ENCODE measurements around the gene MAP3K20.

Gene MAP3K20

GRCh38 chr2:173059971-173060461 is 15.6 kb upstream of the MAP3K20 start:
- TF ChIP-seq POLR2AphosphoS5 (IDR thresholded peaks at IDR 0.05; ENCODE audit: low read depth, low read length) (no peak), FOXP2 (optimal IDR thresholded peaks at IDR 0.05; ENCODE audit: borderline replicate concordance, extremely low read depth, extremely low read length, insufficient read depth) (no peak), TAF1 (IDR thresholded peaks at IDR 0.05; ENCODE audit: borderline replicate concordance, insufficient read depth, low read length) (no peak), REST (IDR thresholded peaks at IDR 0.05; ENCODE audit: insufficient read depth in 1 of 2, low read depth in 2 of 2, low read length in 2 of 2) (no peak), SIN3A (IDR thresholded peaks at IDR 0.05; ENCODE audit: borderline replicate concordance, insufficient read depth, low read length) (no peak)

DNA sequence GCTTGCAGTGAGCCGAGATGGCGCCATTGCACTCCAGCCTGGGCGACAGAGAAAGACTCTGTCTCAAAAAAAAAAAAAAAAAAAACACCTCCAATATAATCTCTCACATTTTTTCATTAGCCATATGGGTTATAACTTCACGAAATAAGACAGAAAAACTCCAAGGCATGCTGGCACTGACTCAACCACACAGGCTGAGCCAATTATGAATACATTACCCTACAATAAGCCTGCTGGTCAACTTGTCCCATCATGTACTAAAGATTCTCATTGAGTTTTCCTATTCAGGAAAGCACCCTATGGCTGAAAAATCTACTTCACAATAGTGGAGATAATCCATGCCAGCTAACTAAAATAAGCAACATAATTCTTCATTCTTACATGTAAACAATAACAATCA is 12.8 kb upstream of the MAP3K20 start:
- TF ChIP-seq POLR2AphosphoS5 (IDR thresholded peaks at IDR 0.05; ENCODE audit: low read depth, low read length), result no peak
- TF ChIP-seq TAF1 (IDR thresholded peaks at IDR 0.05; ENCODE audit: borderline replicate concordance, insufficient read depth, low read length), result no peak
- no peak for TF ChIP-seq SIN3A (IDR thresholded peaks at IDR 0.05; ENCODE audit: borderline replicate concordance, insufficient read depth, low read length)
- TF ChIP-seq FOXP2 (optimal IDR thresholded peaks at IDR 0.05; ENCODE audit: borderline replicate concordance, extremely low read depth, extremely low read length, insufficient read depth), result no peak
- TF ChIP-seq REST (IDR thresholded peaks at IDR 0.05; ENCODE audit: insufficient read depth in 1 of 2, low read depth in 2 of 2, low read length in 2 of 2), result no peak

GRCh38 chr2:173064151-173064805 is 11.4 kb upstream of the MAP3K20 start:
- TF ChIP-seq REST (IDR thresholded peaks at IDR 0.05; ENCODE audit: insufficient read depth in 1 of 2, low read depth in 2 of 2, low read length in 2 of 2) (no peak), SIN3A (IDR thresholded peaks at IDR 0.05; ENCODE audit: borderline replicate concordance, insufficient read depth, low read length) (no peak), TAF1 (IDR thresholded peaks at IDR 0.05; ENCODE audit: borderline replicate concordance, insufficient read depth, low read length) (no peak), FOXP2 (optimal IDR thresholded peaks at IDR 0.05; ENCODE audit: borderline replicate concordance, extremely low read depth, extremely low read length, insufficient read depth) (no peak), POLR2AphosphoS5 (IDR thresholded peaks at IDR 0.05; ENCODE audit: low read depth, low read length) (no peak)

GRCh38 chr2:173066887-173067676 is 8.6 kb upstream of the MAP3K20 start:
- TF ChIP-seq POLR2AphosphoS5 (IDR thresholded peaks at IDR 0.05; ENCODE audit: low read depth, low read length) (no peak), FOXP2 (optimal IDR thresholded peaks at IDR 0.05; ENCODE audit: borderline replicate concordance, extremely low read depth, extremely low read length, insufficient read depth) (no peak), REST (IDR thresholded peaks at IDR 0.05; ENCODE audit: insufficient read depth in 1 of 2, low read depth in 2 of 2, low read length in 2 of 2) (no peak), SIN3A (IDR thresholded peaks at IDR 0.05; ENCODE audit: borderline replicate concordance, insufficient read depth, low read length) (no peak), TAF1 (IDR thresholded peaks at IDR 0.05; ENCODE audit: borderline replicate concordance, insufficient read depth, low read length) (no peak)

All from PFSK-1 (cell line).